GM12878 (cell line): ENCODE data around the gene SERPINB5. TPM values are rescaled to one million over a fixed set of nuclear protein-coding genes. Genes with fewer than 3 reads are reported as not detected.

ENCODE experiments used
- ATAC-seq: fragments of 200-7000 bp; cut with Tn5 transposase; 3 replicates; pipeline ENCODE4 v1.9.1; 2020; ENCODE audit warnings: mild to moderate bottlenecking, moderate library complexity
- BruUV-seq: library from RNA; stranded (reverse); fragments of 400-500 nt; replicated peaks from 2 replicates; lab custom pipeline; 2021; lab: Mats Ljungman, UMichigan
- CTCF ChIA-PET: fragments of 300-600 bp; sonication (Branson Sonifier 250); formaldehyde crosslinking; extraction: SDS; loops from one replicate; lab custom pipeline; 2021; ENCODE audit warnings: inconsistent platforms; lab: Yijun Ruan, JAX
- POLR2A ChIA-PET: fragments of 350-600 bp; formaldehyde crosslinking; extraction: SDS; loops from one replicate; lab custom pipeline; 2021; ENCODE audit warnings: inconsistent platforms; lab: Charles Lee
- RAD21 ChIA-PET: fragments of 300-600 bp; sonication (Branson Sonifier 250); formaldehyde crosslinking; loops from one replicate; lab custom pipeline; 2023; ENCODE audit warnings: antibody characterized with exemption; ENCODE audit not compliant: unreplicated experiment; lab: Charles Lee
- SMC1A ChIA-PET: fragments of 300-600 bp; sonication (Branson Sonifier 250); formaldehyde crosslinking; loops from one replicate; lab custom pipeline; 2023; ENCODE audit not compliant: unreplicated experiment, uncharacterized antibody; lab: Charles Lee
- DNase-seq: peaks from one replicate; pipeline ENCODE4 v3.0.0-alpha.2; 2011; ENCODE audit warnings: low read depth, low spot score
- FAIRE-seq: peaks from 3 replicates; lab custom pipeline; 2011; peaks lifted over from hg19 to GRCh38; lab: Jason Lieb, UNC
- H2AFZ ChIP-seq: 2 replicates; pipeline ENCODE4 v1.6.0; 2011; ENCODE audit warnings: low read depth, low read length, control low read depth; ENCODE audit not compliant: control insufficient read depth
- H3K27ac ChIP-seq: 2 replicates; pipeline ENCODE4 v1.5.1; 2011; ENCODE audit warnings: control low read depth; ENCODE audit not compliant: control insufficient read depth, insufficient read depth
- H3K27me3 ChIP-seq, 2 experiments: replicated peaks in 1 of 2; 2 replicates each; pipeline versions ENCODE4 v1.6.0 to v1.6.1; 2011; ENCODE audit warnings: low read length in 1 of 2; ENCODE audit not compliant: control insufficient read depth in 2 of 2, insufficient read depth in 2 of 2
- H3K36me3 ChIP-seq, 2 experiments: 2 replicates each; pipeline ENCODE4 v1.5.1; 2011; ENCODE audit warnings: low read length in 1 of 2; ENCODE audit not compliant: control insufficient read depth in 2 of 2, insufficient read depth in 2 of 2
- H3K4me1 ChIP-seq: 2 replicates; pipeline ENCODE4 v1.6.1; 2011; ENCODE audit warnings: mild to moderate bottlenecking, low read length, moderate library complexity, mixed read lengths; ENCODE audit not compliant: control insufficient read depth, insufficient read depth
- H3K4me2 ChIP-seq: 2 replicates; pipeline ENCODE4 v1.6.0; 2011; ENCODE audit warnings: control low read depth; ENCODE audit not compliant: control insufficient read depth, insufficient read depth
- H3K4me3 ChIP-seq: fragments of 200-600 bp; sonication (generic); 2 replicates; pipeline ENCODE4 v1.5.1; 2016
- H3K79me2 ChIP-seq: 2 replicates; pipeline ENCODE4 v1.6.0; 2011; ENCODE audit warnings: low read length; ENCODE audit not compliant: control insufficient read depth, insufficient read depth
- H3K9ac ChIP-seq: 2 replicates; pipeline ENCODE4 v1.8.0; 2011; ENCODE audit warnings: low read length, control low read depth, mixed read lengths; ENCODE audit not compliant: control insufficient read depth, insufficient read depth
- H3K9me3 ChIP-seq: replicated peaks from 3 replicates; pipeline ENCODE4 v1.5.1; 2011; ENCODE audit warnings: mild to moderate bottlenecking, low read length; ENCODE audit not compliant: control insufficient read depth, insufficient read depth
- H4K20me1 ChIP-seq: 2 replicates; pipeline ENCODE4 v1.6.0; 2011; ENCODE audit not compliant: control insufficient read depth, insufficient read depth
- E2F8 ChIP-seq: fragments of 450-650 bp; IDR thresholded peaks from 2 replicates; pipeline ENCODE4 v1.6.1; 2018; ENCODE audit warnings: mild to moderate bottlenecking, low read depth, moderate library complexity; ENCODE audit not compliant: partially characterized antibody
- FOXK2 ChIP-seq: fragments of 450-650 bp; IDR thresholded peaks from 2 replicates; pipeline ENCODE4 v1.6.1; 2017; ENCODE audit warnings: mild to moderate bottlenecking, moderate library complexity
- HDAC6 ChIP-seq: fragments of 200-600 bp; sonication (generic); IDR thresholded peaks from one replicate; pipeline ENCODE4 v1.8.0; 2017; ENCODE audit warnings: antibody characterized with exemption; ENCODE audit not compliant: unreplicated experiment
- PKNOX1 ChIP-seq: fragments of 450-650 bp; IDR thresholded peaks from 2 replicates; pipeline ENCODE4 v1.6.1; 2016; ENCODE audit warnings: mild to moderate bottlenecking
- SP1 ChIP-seq: IDR thresholded peaks from one replicate; pipeline ENCODE4 v1.6.1; 2011; ENCODE audit warnings: low read depth, low read length
- SREBF2 ChIP-seq: IDR thresholded peaks from 2 replicates; pipeline ENCODE4 v1.6.1; 2012; ENCODE audit warnings: mild to moderate bottlenecking, low read length
- SUZ12 ChIP-seq: fragments of 200-600 bp; sonication (generic); IDR thresholded peaks from one replicate; pipeline ENCODE4 v1.6.1; 2018; ENCODE audit warnings: antibody characterized with exemption, mild to moderate bottlenecking; ENCODE audit not compliant: unreplicated experiment
- WGBS: methylation state at CpG from one replicate; pipeline ENCODE4 v1.1.6; 2016; ENCODE audit warnings: low lambda C conversion rate; ENCODE audit not compliant: insufficient replicate concordance, insufficient coverage; ENCODE audit errors: missing lambda C conversion rate; 5-methylcytosine and 5-hydroxymethylcytosine counted together
- in situ Hi-C: fragments of 300-500 bp; cut with MboI; formaldehyde crosslinking; loops from 9 replicates; pipeline ENCODE4 v1.14.3; 2018; ENCODE audit warnings: mixed read lengths
- intact Hi-C: fragments of 100-400 bp; cut with micrococcal nuclease; formaldehyde crosslinking; loops from one replicate; pipeline ENCODE4 v1.14.2; 2022; ENCODE audit not compliant: unreplicated experiment
- polyA plus RNA-seq, 11 experiments: library from polyadenylated mRNA; depleted of rRNA in 4 of 11; unstranded in 6 of 11; stranded (reverse) in 5 of 11; fragments of >200 nt; fragmentation: Nextera tagmentation in 4 of 11; fragmentation: Illumina TruSeq in 1 of 11; extraction: Ambion mirVana in 4 of 11; extraction: Trizol in 1 of 11; gene quantifications; 1 replicate in 1 of 11; 2 replicates in 10 of 11; pipeline versions ENCODE4 v1.2.1 to v1.2.3, GENCODE V29; 2011 to 2016; ENCODE audit warnings: inconsistent platforms in 2 of 11, missing spikeins in 2 of 11, low read depth in 1 of 11
- total RNA-seq, 4 experiments: library from RNA; depleted of rRNA in 3 of 4; stranded (reverse); fragments of >200 nt in 3 of 4; fragmentation: Illumina TruSeq in 1 of 4; extraction: Trizol in 1 of 4; gene quantifications; 2 replicates each; pipeline versions ENCODE4 v1.2.1 to v1.2.3, GENCODE V29; 2013 to 2021
- TF ChIP-seq, protein P1 (sequence below): fragments of 450-650 bp; IDR thresholded peaks from 2 replicates; pipeline ENCODE4 v1.6.1; 2017; ENCODE audit warnings: mild to moderate bottlenecking, low read depth, inconsistent platforms; ENCODE audit not compliant: poor library complexity, severe bottlenecking

SERPINB5 gene
- total and polyA plus RNA-seq, 10 of the 15 experiments (the other 5 are each of a cell fraction or from before 2014, with no cell fraction given): 0.03 to 0.04 TPM; not detected in 8

GRCh38 chr18:63539904-63540510 lies 63.2 kb downstream of the SERPINB5 start (continued):
- TF ChIP-seq E2F8 (no peak), SP1 (no peak), FOXK2 (no peak)
- TF ChIP-seq, protein P1, sequence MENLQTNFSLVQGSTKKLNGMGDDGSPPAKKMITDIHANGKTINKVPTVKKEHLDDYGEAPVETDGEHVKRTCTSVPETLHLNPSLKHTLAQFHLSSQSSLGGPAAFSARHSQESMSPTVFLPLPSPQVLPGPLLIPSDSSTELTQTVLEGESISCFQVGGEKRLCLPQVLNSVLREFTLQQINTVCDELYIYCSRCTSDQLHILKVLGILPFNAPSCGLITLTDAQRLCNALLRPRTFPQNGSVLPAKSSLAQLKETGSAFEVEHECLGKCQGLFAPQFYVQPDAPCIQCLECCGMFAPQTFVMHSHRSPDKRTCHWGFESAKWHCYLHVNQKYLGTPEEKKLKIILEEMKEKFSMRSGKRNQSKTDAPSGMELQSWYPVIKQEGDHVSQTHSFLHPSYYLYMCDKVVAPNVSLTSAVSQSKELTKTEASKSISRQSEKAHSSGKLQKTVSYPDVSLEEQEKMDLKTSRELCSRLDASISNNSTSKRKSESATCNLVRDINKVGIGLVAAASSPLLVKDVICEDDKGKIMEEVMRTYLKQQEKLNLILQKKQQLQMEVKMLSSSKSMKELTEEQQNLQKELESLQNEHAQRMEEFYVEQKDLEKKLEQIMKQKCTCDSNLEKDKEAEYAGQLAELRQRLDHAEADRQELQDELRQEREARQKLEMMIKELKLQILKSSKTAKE: no peak

- H3K27ac ChIP-seq: no peak within 1 kb of the TSS
- H3K4me3 ChIP-seq: no peak within 1 kb of the TSS
- no TSS peak for BruUV-seq
- WGBS: 0% methylated on average over 1 of the region's 1 CpG
- ChIA-PET RAD21 (no interaction called here), CTCF (interaction anchor here (0.8 to 1.3 kb wide), 2 partner anchors 36 to 422 kb away, joined by 3 to 4 read pairs; no protein-coding TSS in a partner anchor), POLR2A (no interaction called here), SMC1A (interaction anchor here (1.2 to 1.4 kb wide), 2 partner anchors 24 to 36 kb away, joined by 3 to 4 read pairs; no protein-coding TSS in a partner anchor)
- no peak within 1 kb of the TSS for H3K9ac ChIP-seq
- no peak within 1 kb of the TSS for H3K4me2 ChIP-seq
- H3K9me3 ChIP-seq: no peaks in the 10 kb centered on the region
- no peaks in the 10 kb centered on the region for H3K36me3 ChIP-seq
- H3K27me3 ChIP-seq: no peaks in the 10 kb centered on the region; a peak in 1 of 4 replicates
- DNase-seq (no peak), ATAC-seq (no peak), FAIRE-seq (no peak)
- H3K79me2 ChIP-seq: no peaks in the 10 kb centered on the region
- no peak within 1 kb of the TSS for H2AFZ ChIP-seq
- intact Hi-C loops (no loop called here), in situ Hi-C loops (loop anchor here (10.0 kb wide), 1 partner anchor 63 kb away; no protein-coding TSS in a partner anchor)
- H3K4me1 ChIP-seq: no peaks in the 10 kb centered on the region
- no peak for TF ChIP-seq SUZ12
- no peak for TF ChIP-seq HDAC6
- no peak for TF ChIP-seq SREBF2
- no peak for TF ChIP-seq PKNOX1
- H4K20me1 ChIP-seq: no peaks in the 10 kb centered on the region
Measured at GRCh38 chr18:63542069-63542468, 65.3 kb downstream of the SERPINB5 start, which contains the start of gene SERPINB12. SERPINB12 (plus strand) TSS chr18:63542369; CDS start chr18:63556160, 13,791 bp downstream.
